GM18870 (cell line): Measurements from ENCODE around the gene ABCF1.

ENCODE experiments used
- ATAC-seq: cut with Tn5 transposase; IDR thresholded peaks from one replicate; pipeline ENCODE4 v1.9.1; 2021; ENCODE audit warnings: moderate library complexity; ENCODE audit not compliant: unreplicated experiment

ABCF1 gene

DNA sequence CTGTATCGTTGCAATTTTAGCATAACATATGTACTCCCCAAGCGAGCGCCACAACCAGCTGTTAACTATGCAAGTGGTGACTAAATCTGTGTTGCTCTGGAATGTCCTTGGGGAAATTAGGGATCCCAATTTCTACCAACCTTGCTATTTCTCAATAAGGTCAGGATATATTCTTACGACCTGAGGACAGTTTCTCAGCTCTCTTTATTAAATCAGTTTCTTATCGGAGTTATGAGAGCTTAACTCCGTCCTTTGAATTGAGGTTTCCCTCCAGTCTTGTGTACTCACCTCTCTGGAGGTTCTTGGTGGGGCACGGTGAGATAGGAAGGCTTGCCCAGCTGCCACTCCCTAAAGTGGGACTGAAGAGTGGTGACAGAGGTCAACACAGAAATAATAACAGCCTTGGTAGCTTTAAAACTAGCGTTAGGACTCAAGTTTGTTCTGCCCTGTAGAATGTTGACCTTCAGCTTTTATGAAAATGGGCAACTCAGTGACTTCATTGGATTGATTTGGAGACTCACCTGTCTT is 47.1 kb downstream of the ABCF1 start:
- ATAC-seq, result no peak

DNA sequence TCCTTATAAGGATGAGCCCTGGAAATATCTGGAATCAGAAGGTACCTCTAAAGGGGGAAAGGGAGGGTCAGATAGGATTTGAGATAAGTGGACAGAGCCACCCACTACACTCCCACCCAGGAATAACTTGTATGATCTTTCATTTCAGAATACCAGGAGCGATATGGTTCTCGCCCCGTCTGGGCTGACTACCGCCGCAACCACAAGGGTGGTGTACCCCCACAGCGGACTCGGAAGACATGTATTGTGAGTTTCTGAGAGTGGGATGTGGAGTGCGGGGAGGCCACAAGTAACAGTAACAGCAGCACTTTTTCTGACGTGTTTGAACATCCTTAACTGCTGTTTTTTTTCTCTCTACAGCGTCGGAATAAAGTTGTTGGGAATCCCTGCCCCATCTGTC is 48.3 kb downstream of the ABCF1 start:
- ATAC-seq, result no peak

DNA sequence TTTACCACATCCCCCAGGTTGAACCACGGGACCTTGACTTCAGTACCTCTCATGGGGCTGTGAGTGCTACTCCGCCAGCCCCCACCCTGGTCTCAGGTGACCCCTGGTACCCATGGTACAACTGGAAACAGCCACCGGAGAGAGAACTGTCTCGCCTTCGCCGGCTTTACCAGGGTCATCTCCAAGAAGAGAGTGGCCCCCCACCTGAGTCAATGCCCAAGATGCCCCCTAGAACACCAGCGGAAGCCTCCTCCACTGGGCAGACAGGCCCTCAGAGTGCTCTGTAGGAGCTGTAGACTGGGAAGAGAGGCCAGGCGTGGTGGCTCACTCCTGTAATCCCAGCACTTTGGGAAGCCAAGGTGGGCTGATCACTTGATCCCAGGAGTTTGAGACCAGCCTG is 54.3 kb downstream of the ABCF1 start:
- ATAC-seq, result no peak

DNA sequence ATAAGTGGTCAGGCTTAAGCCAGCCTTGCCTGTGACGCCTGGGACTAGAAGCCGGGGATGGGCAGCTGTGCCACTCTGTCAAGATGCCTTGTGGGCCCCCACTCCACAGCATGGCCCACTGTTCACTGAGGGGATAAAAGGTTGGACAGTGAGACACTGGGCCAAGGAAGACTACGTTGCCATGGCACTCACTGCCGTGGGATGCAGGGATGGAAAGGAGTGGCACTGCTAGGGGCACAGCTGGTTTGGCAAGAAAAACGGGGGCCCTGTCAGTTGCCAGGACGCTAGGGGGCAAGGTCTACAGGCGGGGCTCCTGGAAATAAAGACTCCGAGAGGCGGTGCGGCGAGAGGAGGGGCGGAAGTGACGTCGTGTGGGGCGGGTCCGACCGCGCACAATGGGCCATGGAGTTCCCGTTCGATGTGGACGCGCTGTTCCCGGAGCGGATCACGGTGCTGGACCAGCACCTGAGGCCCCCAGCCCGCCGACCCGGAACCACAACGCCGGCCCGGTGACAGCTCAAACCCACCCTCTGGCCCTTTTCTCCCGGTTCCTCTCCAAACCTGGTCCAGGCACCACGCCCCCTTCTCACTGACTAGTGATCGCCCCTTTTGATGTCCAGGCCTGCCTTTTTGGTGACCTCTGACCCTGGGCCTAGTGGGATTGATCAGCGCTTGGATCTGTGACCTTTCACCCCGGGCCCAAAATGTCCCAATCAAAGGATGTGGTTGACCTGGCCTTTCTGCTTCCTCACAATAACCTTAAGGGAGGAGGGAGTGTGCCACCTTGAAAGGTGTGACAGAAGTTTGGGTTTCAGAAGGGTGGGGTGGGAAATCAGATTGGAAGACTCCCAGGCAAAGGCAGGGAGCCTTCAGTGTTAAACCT is 55.5 kb downstream of the ABCF1 start, which contains the start of gene ATAT1:
Gene ATAT1 (plus strand): TSS at position 391 of the 883 bp plus-strand sequence.
- ATAC-seq, result no peak

DNA sequence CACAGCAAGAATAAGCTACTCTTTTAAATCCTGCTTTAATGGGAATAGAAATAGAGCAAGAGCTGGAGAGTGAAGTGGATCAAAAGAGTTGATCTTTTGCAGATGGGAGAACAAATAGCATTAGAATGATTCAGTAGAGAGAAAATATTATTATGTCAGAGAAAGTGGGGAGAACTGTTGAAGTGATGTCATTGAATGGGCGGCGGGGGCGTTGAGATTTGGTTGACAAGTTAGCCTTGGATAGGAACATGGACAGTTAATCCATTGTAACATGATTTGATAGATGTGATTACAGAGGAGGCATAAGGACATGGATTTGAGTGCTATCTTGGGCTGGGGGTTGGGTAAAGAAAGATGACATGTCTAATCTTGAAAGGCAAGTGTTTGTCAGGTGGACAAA is 64.6 kb downstream of the ABCF1 start:
- ATAC-seq, result no peak

GRCh38 chr6:30640481-30640880 is 69.2 kb downstream of the ABCF1 start:
- ATAC-seq, result no peak

GRCh38 chr6:30641048-30641447 is 69.8 kb downstream of the ABCF1 start:
- no peak for ATAC-seq
